Activated B cell treated with CpG ODN at 0.5 μM for 24 hours (primary cell): ENCODE data around the gene TESK1. TPM values are rescaled to one million over a fixed set of nuclear protein-coding genes. Genes with fewer than 3 reads are reported as not detected.

Experiments
- ATAC-seq: fragments of 200-7000 bp; cut with Tn5 transposase; one replicate; pipeline ENCODE4 v1.10.0; 2021; ENCODE audit warnings: low read depth, mild to moderate bottlenecking, moderate library complexity
- CTCF ChIA-PET: fragments of 350-600 bp; sonication (Branson Sonifier 250); formaldehyde crosslinking; loops from one replicate; lab custom pipeline; 2021; ENCODE audit warnings: antibody characterized with exemption; lab: Charles Lee
- POLR2A ChIA-PET: fragments of 350-600 bp; sonication (Branson Sonifier 250); formaldehyde crosslinking; loops from one replicate; lab custom pipeline; 2021; ENCODE audit warnings: antibody characterized with exemption; lab: Charles Lee
- DNase-seq: peaks from one replicate; pipeline ENCODE4 v3.0.0; 2022
- H3K27ac Mint-ChIP-seq: one replicate; pipeline ENCODE4 v1.8.0; 2020; ENCODE audit warnings: mixed read lengths
- H3K27me3 Mint-ChIP-seq: one replicate; pipeline ENCODE4 v1.8.0; 2021; ENCODE audit warnings: mixed read lengths
- H3K36me3 Mint-ChIP-seq: one replicate; pipeline ENCODE4 v1.8.0; 2021; ENCODE audit warnings: low read depth, mixed read lengths
- H3K4me1 Mint-ChIP-seq: one replicate; pipeline ENCODE4 v1.8.0; 2021; ENCODE audit warnings: mixed read lengths
- H3K4me3 Mint-ChIP-seq: one replicate; pipeline ENCODE4 v1.8.0; 2020; ENCODE audit warnings: mild to moderate bottlenecking, mixed read lengths
- H3K9me3 Mint-ChIP-seq: one replicate; pipeline ENCODE4 v1.8.0; 2020; ENCODE audit warnings: mixed read lengths
- intact Hi-C: fragments of 100-400 bp; cut with micrococcal nuclease; formaldehyde crosslinking; loops from one replicate; pipeline ENCODE4 v1.15.1; 2024
- total RNA-seq: library from RNA; stranded (reverse); gene quantifications from 2 replicates; pipeline ENCODE4 v1.2.3, GENCODE V29; 2022
- TF ChIP-seq, protein P1 (sequence below): fragments of 200-600 bp; IDR thresholded peaks from one replicate; pipeline ENCODE4 v1.8.0; 2022; ENCODE audit warnings: antibody characterized with exemption, mild to moderate bottlenecking

The TESK1 gene
- total RNA-seq, 1 donor from 2014 or later = 51.9 TPM

DNA sequence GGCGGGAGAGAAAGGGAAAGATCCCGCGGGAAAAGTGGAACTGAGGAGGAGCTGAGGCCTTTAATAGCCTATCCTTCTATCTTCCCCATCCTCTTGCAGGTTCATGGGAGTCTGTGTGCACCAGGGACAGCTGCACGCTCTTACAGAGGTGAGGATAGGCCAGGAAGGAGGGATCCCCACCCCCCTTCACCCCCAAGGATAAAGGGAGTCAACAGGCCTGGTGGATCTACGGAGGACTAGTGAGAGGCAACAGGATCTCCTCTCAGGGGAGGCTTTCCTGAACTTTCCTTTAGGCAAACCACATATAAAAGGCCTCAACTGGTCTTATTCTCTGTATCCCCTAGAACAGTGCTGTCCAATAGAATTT, 1.1 kb downstream of the TESK1 start:
- no peak for ATAC-seq
- Mint-ChIP-seq H3K27me3 (no peaks in the 10 kb centered on the region), H3K36me3 (peaks cover 40% of the 10 kb centered on the region), H3K4me3 (peak overlapping the region; percentile 80), H3K4me1 (peaks cover 38% of the 10 kb centered on the region), H3K9me3 (no peaks in the 10 kb centered on the region), H3K27ac (peak overlapping the region; percentile 70)
- intact Hi-C loops = no loop called here
- TF ChIP-seq, protein P1, sequence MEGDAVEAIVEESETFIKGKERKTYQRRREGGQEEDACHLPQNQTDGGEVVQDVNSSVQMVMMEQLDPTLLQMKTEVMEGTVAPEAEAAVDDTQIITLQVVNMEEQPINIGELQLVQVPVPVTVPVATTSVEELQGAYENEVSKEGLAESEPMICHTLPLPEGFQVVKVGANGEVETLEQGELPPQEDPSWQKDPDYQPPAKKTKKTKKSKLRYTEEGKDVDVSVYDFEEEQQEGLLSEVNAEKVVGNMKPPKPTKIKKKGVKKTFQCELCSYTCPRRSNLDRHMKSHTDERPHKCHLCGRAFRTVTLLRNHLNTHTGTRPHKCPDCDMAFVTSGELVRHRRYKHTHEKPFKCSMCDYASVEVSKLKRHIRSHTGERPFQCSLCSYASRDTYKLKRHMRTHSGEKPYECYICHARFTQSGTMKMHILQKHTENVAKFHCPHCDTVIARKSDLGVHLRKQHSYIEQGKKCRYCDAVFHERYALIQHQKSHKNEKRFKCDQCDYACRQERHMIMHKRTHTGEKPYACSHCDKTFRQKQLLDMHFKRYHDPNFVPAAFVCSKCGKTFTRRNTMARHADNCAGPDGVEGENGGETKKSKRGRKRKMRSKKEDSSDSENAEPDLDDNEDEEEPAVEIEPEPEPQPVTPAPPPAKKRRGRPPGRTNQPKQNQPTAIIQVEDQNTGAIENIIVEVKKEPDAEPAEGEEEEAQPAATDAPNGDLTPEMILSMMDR = no peak
- CTCF ChIA-PET = interaction anchor here (1.4 to 3.5 kb wide), 5 partner anchors 10 to 126 kb away, joined by 4 to 41 read pairs (median 7); partner anchors contain the start of genes CCDC107, CREB3, RMRP and TLN1
- DNase-seq = no peak
- POLR2A ChIA-PET = interaction anchor here (0.5 to 3.3 kb wide), 8 partner anchors 11 to 223 kb away, joined by 3 to 49 read pairs (median 27); partner anchors contain the start of genes CCDC107, CD72, CREB3 and FAM221B

DNA sequence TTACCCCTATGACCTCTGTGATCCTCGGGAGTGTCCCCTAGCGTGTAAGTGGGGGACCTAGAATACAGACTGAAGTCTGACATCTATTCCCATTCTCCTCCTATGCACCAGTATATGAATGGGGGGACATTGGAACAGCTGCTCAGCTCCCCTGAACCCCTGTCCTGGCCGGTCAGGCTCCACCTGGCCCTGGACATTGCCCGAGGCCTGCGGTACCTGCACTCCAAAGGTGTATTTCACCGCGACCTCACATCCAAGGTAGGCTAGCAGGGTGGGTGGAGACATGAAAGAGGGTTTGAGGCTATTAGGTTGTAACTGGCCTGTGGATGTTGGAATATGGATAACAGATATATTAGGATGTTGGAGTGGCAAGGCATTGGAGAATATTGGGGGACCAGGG, 1.7 kb downstream of the TESK1 start:
- CTCF ChIA-PET = interaction anchor here (1.4 to 3.5 kb wide), 2 partner anchors 9 to 89 kb away, joined by 7 to 41 read pairs; no protein-coding TSS in a partner anchor
- Mint-ChIP-seq H3K36me3 (peaks cover 47% of the 10 kb centered on the region), H3K27me3 (no peaks in the 10 kb centered on the region), H3K27ac (peak overlapping the region; percentile 59), H3K9me3 (no peaks in the 10 kb centered on the region), H3K4me3 (peak overlapping the region; percentile 35), H3K4me1 (peaks cover 44% of the 10 kb centered on the region)
- DNase-seq (no peak), ATAC-seq (no peak)
- intact Hi-C loops = no loop called here
- TF ChIP-seq, protein P1 = no peak
- POLR2A ChIA-PET = interaction anchor here (0.5 to 3.3 kb wide), 4 partner anchors 10 to 50 kb away, joined by 5 to 49 read pairs (median 32); partner anchors contain the start of genes CCDC107, CD72 and RMRP

DNA sequence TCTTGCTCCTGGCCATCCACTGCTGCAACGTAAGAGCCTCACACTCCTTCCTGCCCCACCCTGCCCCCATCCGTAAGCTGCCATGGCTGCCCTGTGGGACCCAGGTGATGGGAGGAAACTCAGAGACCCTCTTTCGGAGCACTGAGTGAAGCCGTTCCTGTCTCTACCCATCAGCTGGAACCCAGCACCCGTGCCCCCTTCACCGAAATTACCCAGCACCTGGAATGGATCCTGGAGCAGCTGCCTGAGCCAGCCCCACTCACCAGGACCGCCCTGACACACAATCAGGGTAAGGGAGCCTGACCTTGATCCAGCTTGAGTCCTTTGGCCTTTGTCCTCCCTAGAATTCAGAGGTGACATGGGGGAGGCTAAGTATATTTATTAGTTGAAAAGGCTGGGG, 3.2 kb downstream of the TESK1 start:
- ChIA-PET POLR2A (interaction anchor here (0.6 to 15.6 kb wide), 6 partner anchors 10 to 124 kb away, joined by 4 to 549 read pairs (median 7); partner anchors contain the start of genes CCDC107, CD72, CREB3 and RMRP), CTCF (interaction anchor here (2.0 to 13.1 kb wide), 2 partner anchors 11 to 39 kb away, joined by 6 to 162 read pairs; partner anchors contain the start of gene SIT1)
- H3K27me3 Mint-ChIP-seq = no peaks in the 10 kb centered on the region
- no peak overlapping the region for H3K4me3 Mint-ChIP-seq
- peaks cover 54% of the 10 kb centered on the region for H3K4me1 Mint-ChIP-seq
- ATAC-seq (no peak), DNase-seq (no peak)
- TF ChIP-seq, protein P1 = no peak
- intact Hi-C loops = no loop called here
- H3K27ac Mint-ChIP-seq = peak overlapping the region; percentile 20
- H3K36me3 Mint-ChIP-seq = peaks cover 61% of the 10 kb centered on the region
- no peaks in the 10 kb centered on the region for H3K9me3 Mint-ChIP-seq

DNA sequence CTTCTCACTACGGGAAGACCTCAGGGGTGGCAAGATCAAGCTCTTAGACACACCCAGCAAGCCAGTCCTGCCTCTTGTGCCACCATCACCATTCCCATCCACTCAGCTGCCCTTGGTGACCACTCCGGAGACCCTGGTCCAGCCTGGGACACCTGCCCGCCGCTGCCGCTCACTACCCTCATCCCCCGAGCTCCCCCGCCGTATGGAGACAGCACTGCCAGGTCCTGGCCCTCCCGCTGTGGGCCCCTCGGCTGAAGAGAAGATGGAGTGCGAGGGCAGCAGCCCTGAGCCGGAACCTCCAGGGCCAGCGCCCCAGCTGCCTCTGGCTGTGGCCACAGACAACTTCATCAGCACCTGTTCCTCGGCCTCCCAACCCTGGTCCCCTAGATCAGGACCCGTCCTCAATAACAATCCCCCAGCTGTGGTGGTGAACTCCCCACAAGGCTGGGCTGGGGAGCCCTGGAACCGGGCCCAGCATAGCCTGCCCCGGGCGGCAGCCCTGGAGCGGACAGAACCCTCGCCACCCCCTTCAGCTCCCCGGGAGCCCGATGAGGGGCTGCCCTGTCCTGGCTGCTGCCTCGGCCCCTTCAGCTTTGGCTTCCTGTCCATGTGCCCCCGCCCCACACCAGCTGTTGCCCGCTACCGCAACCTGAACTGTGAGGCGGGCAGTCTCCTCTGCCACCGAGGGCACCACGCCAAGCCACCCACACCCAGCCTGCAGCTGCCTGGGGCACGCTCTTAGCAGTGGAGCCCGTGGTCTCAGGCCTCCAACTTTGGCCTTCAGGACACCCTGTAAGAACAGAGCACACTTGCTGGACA, 4.1 kb downstream of the TESK1 start:
- H3K27me3 Mint-ChIP-seq = no peaks in the 10 kb centered on the region
- ATAC-seq = no peak
- no peak overlapping the region for H3K4me3 Mint-ChIP-seq
- TF ChIP-seq, protein P1 = no peak
- DNase-seq = no peak
- H3K4me1 Mint-ChIP-seq = peaks cover 54% of the 10 kb centered on the region
- intact Hi-C loops = no loop called here
- POLR2A ChIA-PET = interaction anchor here (1.3 to 15.6 kb wide), 4 partner anchors 9 to 87 kb away, joined by 5 to 549 read pairs (median 20); partner anchors contain the start of genes CCDC107, CD72, RMRP and SIT1
- peaks cover 70% of the 10 kb centered on the region for H3K36me3 Mint-ChIP-seq
- CTCF ChIA-PET = interaction anchor here (2.0 to 13.1 kb wide), 2 partner anchors 10 to 38 kb away, joined by 6 to 162 read pairs; partner anchors contain the start of gene SIT1
- H3K9me3 Mint-ChIP-seq = no peaks in the 10 kb centered on the region
- H3K27ac Mint-ChIP-seq = no peak overlapping the region

DNA sequence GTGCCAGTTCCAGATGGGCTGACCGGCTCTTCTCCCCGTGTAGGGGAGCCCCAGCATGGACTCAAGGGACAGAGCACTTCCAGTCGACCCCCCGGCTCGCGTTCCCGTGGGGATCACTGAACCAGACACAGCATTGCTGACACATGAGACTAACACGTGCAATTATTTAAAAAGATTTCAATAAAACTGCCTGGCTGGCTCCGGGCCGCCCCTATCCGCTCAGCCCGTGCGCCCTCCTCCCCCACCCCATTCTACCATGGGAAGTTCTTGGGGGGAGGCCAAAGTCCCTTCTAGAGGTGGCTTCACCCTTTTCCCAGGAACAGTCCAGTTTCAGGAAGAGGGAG, 4.7 kb downstream of the TESK1 start:
- CTCF ChIA-PET = interaction anchor here (4.1 to 13.1 kb wide), 2 partner anchors 38 to 86 kb away, joined by 35 to 162 read pairs; partner anchors contain the start of gene SIT1
- no peaks in the 10 kb centered on the region for H3K27me3 Mint-ChIP-seq
- no peak overlapping the region for H3K27ac Mint-ChIP-seq
- no peaks in the 10 kb centered on the region for H3K9me3 Mint-ChIP-seq
- ATAC-seq (no peak), DNase-seq (no peak)
- H3K4me3 Mint-ChIP-seq = no peak overlapping the region
- H3K36me3 Mint-ChIP-seq = peaks cover 72% of the 10 kb centered on the region
- TF ChIP-seq, protein P1 = no peak
- intact Hi-C loops = no loop called here
- peaks cover 56% of the 10 kb centered on the region for H3K4me1 Mint-ChIP-seq
- POLR2A ChIA-PET = interaction anchor here (2.1 to 15.6 kb wide), 3 partner anchors 8 to 87 kb away, joined by 9 to 549 read pairs (median 32); partner anchors contain the start of genes CCDC107, CD72, RMRP and SIT1
